K562 (cell line): ENCODE data around the gene MUCL3. TPM values are rescaled to one million over a fixed set of nuclear protein-coding genes. Genes with fewer than 3 reads are reported as not detected.
A peak's percentile ranks its signal among the peaks of the same experiment; 100 is the strongest.

Experiments used
- AFF1 ChIP-seq, 2 experiments: fragments of 450-650 bp; IDR thresholded peaks; 2 replicates each; pipeline ENCODE4 v1.6.1; 2018; ENCODE audit warnings: mild to moderate bottlenecking in 2 of 2, low read depth in 1 of 2; ENCODE audit not compliant: partially characterized antibody in 2 of 2
- CREB3 ChIP-seq: fragments of 450-650 bp; conservative IDR thresholded peaks from 2 replicates; pipeline ENCODE4 v1.6.1; 2016; ENCODE audit warnings: missing genetic modification characterization, low read depth, mild to moderate bottlenecking, missing compliant biosample characterization, moderate library complexity
- MYBL2 ChIP-seq, 2 experiments: fragments of 450-650 bp in 1 of 2; sonication (generic) in 1 of 2; formaldehyde crosslinking in 1 of 2; IDR thresholded peaks; 2 replicates each; pipeline versions ENCODE4 v1.6.1 to v1.8.1; 2017 to 2022; ENCODE audit warnings: borderline replicate concordance in 1 of 2, inconsistent platforms in 1 of 2, low read depth in 1 of 2, mild to moderate bottlenecking in 1 of 2, missing genetic modification reagents in 1 of 2, moderate library complexity in 1 of 2
- PHF20 ChIP-seq: fragments of 450-650 bp; IDR thresholded peaks from 2 replicates; pipeline ENCODE4 v1.6.1; 2018; ENCODE audit not compliant: partially characterized antibody
- TFAP4 ChIP-seq: sonication (generic); formaldehyde crosslinking; IDR thresholded peaks from 2 replicates; pipeline ENCODE4 v1.8.0; 2022; ENCODE audit warnings: missing genetic modification reagents, mild to moderate bottlenecking, moderate library complexity, borderline replicate concordance
- ZBTB7A ChIP-seq: IDR thresholded peaks from 2 replicates; pipeline ENCODE4 v1.6.1; 2011; ENCODE audit warnings: low read depth, mild to moderate bottlenecking, low read length, moderate library complexity, borderline replicate concordance; ENCODE audit not compliant: control insufficient read depth
- ZFP36 ChIP-seq: fragments of 150-350 bp; IDR thresholded peaks from 2 replicates; pipeline ENCODE4 v1.6.1; 2018; ENCODE audit warnings: low read length, low read depth; ENCODE audit not compliant: partially characterized antibody
- ZNF41 ChIP-seq: fragments of 250-450 bp; sonication (Bioruptor Pico); conservative IDR thresholded peaks from 2 replicates; pipeline ENCODE4 v1.4.0; 2020; ENCODE audit warnings: mild to moderate bottlenecking
- polyA plus RNA-seq, 8 experiments: library from polyadenylated mRNA; depleted of rRNA in 4 of 8; stranded (reverse) in 5 of 8; unstranded in 3 of 8; fragments of >200 nt; fragmentation: Nextera tagmentation in 2 of 8; fragmentation: Illumina TruSeq in 1 of 8; extraction: Ambion mirVana in 2 of 8; extraction: Trizol in 1 of 8; gene quantifications; 2 replicates each; pipeline versions ENCODE4 v1.2.1 to v1.2.3, GENCODE V29; 2011 to 2014; ENCODE audit warnings: inconsistent platforms in 1 of 8, missing spikeins in 1 of 8
- total RNA-seq, 7 experiments: library from RNA; depleted of rRNA in 6 of 7; stranded (reverse); fragments of >200 nt in 6 of 7; fragmentation: Illumina TruSeq in 2 of 7; extraction: Trizol in 2 of 7; gene quantifications; 2 replicates each; pipeline versions ENCODE4 v1.2.1 to v1.2.3, GENCODE V29; 2011 to 2021; ENCODE audit warnings: low replicate concordance in 1 of 7
- TF ChIP-seq, protein P1 (sequence below): sonication (generic); formaldehyde crosslinking; IDR thresholded peaks from 2 replicates; pipeline ENCODE4 v1.8.0; 2022; ENCODE audit warnings: mild to moderate bottlenecking, missing genetic modification reagents
- TF ChIP-seq, protein P2 (sequence below): fragments of 450-650 bp; formaldehyde crosslinking; conservative IDR thresholded peaks from 2 replicates; pipeline ENCODE4 v1.4.0; 2022; ENCODE audit warnings: mild to moderate bottlenecking, missing genetic modification characterization

The MUCL3 gene
- total and polyA plus RNA-seq, 9 of the 15 experiments (the other 6 are each of a cell fraction or from before 2014, with no cell fraction given), result 0.07 TPM; not detected in 8

- TF ChIP-seq, protein P1, sequence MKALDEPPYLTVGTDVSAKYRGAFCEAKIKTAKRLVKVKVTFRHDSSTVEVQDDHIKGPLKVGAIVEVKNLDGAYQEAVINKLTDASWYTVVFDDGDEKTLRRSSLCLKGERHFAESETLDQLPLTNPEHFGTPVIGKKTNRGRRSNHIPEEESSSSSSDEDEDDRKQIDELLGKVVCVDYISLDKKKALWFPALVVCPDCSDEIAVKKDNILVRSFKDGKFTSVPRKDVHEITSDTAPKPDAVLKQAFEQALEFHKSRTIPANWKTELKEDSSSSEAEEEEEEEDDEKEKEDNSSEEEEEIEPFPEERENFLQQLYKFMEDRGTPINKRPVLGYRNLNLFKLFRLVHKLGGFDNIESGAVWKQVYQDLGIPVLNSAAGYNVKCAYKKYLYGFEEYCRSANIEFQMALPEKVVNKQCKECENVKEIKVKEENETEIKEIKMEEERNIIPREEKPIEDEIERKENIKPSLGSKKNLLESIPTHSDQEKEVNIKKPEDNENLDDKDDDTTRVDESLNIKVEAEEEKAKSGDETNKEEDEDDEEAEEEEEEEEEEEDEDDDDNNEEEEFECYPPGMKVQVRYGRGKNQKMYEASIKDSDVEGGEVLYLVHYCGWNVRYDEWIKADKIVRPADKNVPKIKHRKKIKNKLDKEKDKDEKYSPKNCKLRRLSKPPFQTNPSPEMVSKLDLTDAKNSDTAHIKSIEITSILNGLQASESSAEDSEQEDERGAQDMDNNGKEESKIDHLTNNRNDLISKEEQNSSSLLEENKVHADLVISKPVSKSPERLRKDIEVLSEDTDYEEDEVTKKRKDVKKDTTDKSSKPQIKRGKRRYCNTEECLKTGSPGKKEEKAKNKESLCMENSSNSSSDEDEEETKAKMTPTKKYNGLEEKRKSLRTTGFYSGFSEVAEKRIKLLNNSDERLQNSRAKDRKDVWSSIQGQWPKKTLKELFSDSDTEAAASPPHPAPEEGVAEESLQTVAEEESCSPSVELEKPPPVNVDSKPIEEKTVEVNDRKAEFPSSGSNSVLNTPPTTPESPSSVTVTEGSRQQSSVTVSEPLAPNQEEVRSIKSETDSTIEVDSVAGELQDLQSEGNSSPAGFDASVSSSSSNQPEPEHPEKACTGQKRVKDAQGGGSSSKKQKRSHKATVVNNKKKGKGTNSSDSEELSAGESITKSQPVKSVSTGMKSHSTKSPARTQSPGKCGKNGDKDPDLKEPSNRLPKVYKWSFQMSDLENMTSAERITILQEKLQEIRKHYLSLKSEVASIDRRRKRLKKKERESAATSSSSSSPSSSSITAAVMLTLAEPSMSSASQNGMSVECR, result peak; percentile 90
- TF ChIP-seq ZFP36 (peak; percentile 99), AFF1 (IDR thresholded peaks at IDR 0.05; ENCODE audit: low read depth in 1 of 2, partially characterized antibody in 2 of 2) (peak; percentile 96 to 100), CREB3 (tag) (peak; percentile 97), PHF20 (peak; percentile 87), ZNF41 (CRISPR knock-in tag) (peak; percentile 73; the same call in 1 of the 2 replicates), MYBL2 (IDR thresholded peaks at IDR 0.05; ENCODE audit: low read depth) (peak; percentile 24; the same call in 1 of the 2 replicates), MYBL2 (CRISPR knock-in tag; IDR thresholded peaks at IDR 0.05; ENCODE audit: borderline replicate concordance) (no peak), ZBTB7A (no peak; the same call in 1 of the 2 replicates), TFAP4 (CRISPR knock-in tag) (peak; percentile 94)
- TF ChIP-seq, protein P2, sequence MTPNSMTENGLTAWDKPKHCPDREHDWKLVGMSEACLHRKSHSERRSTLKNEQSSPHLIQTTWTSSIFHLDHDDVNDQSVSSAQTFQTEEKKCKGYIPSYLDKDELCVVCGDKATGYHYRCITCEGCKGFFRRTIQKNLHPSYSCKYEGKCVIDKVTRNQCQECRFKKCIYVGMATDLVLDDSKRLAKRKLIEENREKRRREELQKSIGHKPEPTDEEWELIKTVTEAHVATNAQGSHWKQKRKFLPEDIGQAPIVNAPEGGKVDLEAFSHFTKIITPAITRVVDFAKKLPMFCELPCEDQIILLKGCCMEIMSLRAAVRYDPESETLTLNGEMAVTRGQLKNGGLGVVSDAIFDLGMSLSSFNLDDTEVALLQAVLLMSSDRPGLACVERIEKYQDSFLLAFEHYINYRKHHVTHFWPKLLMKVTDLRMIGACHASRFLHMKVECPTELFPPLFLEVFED, result peak; percentile 84; the same call in 1 of the 2 replicates
These were observed 32.8 kb upstream of the MUCL3 start, which contains the start of gene GTF2H4 (continued) for GRCh38 chr6:30907758-30908591.
